K562 (cell line): ENCODE data around the gene TSPYL6. TPM values are rescaled to one million over a fixed set of nuclear protein-coding genes. Genes with fewer than 3 reads are reported as not detected.

Experiments
- DDX20 ChIP-seq: fragments of 450-650 bp; IDR thresholded peaks from 2 replicates; pipeline ENCODE4 v1.6.1; 2016; ENCODE audit warnings: missing genetic modification characterization, low read depth, mild to moderate bottlenecking, missing compliant biosample characterization, moderate library complexity
- GTF2F1 ChIP-seq: IDR thresholded peaks from 2 replicates; pipeline ENCODE4 v1.6.1; 2011; ENCODE audit warnings: low read depth, low read length, improper control_type of control experiment
- HMBOX1 ChIP-seq: sonication (generic); IDR thresholded peaks from 2 replicates; pipeline ENCODE4 v1.6.1; 2016
- JUND ChIP-seq, 2 experiments: IDR thresholded peaks; 2 replicates in 1 of 2; 3 replicates in 1 of 2; pipeline ENCODE4 v1.6.1; 2011; ENCODE audit warnings: borderline replicate concordance in 2 of 2, low read depth in 2 of 2, low read length in 2 of 2, improper control_type of control experiment in 1 of 2, missing biosample characterization in 1 of 2, missing genetic modification characterization in 1 of 2, missing genetic modification reagents in 1 of 2
- PML ChIP-seq: IDR thresholded peaks from 2 replicates; pipeline ENCODE4 v1.6.1; 2012; ENCODE audit warnings: low read length, inconsistent platforms
- TCF7 ChIP-seq: sonication (generic); IDR thresholded peaks from 2 replicates; pipeline ENCODE4 v1.6.1; 2016; ENCODE audit warnings: antibody characterized with exemption, borderline replicate concordance
- TEAD2 ChIP-seq: fragments of 450-650 bp; IDR thresholded peaks from 2 replicates; pipeline ENCODE4 v1.6.1; 2016; ENCODE audit warnings: missing genetic modification characterization, control low read depth, missing compliant biosample characterization
- THAP12 ChIP-seq: fragments of 250-450 bp; sonication (Bioruptor Pico); IDR thresholded peaks from 2 replicates; pipeline ENCODE4 v1.9.0; 2021; ENCODE audit warnings: mild to moderate bottlenecking, inconsistent platforms
- ZBTB2 ChIP-seq: fragments of 450-650 bp; IDR thresholded peaks from 2 replicates; pipeline ENCODE4 v1.6.1; 2016; ENCODE audit warnings: antibody characterized with exemption
- ZEB2 ChIP-seq: fragments of 450-650 bp; IDR thresholded peaks from 2 replicates; pipeline ENCODE4 v1.6.1; 2016
- ZKSCAN8 ChIP-seq: fragments of 200-800 bp; sonication (Bioruptor generic); IDR thresholded peaks from 2 replicates; pipeline ENCODE4 v1.6.1; 2016; ENCODE audit warnings: missing genetic modification characterization, missing compliant biosample characterization
- ZNF124 ChIP-seq: sonication (generic); formaldehyde crosslinking; IDR thresholded peaks from 2 replicates; pipeline ENCODE4 v1.8.1; 2022; ENCODE audit warnings: missing genetic modification reagents
- ZNF318 ChIP-seq, 2 experiments: fragments of 450-650 bp; IDR thresholded peaks; 2 replicates each; pipeline ENCODE4 v1.6.1; 2016; ENCODE audit warnings: mild to moderate bottlenecking in 2 of 2, borderline replicate concordance in 1 of 2, low read depth in 1 of 2, moderate library complexity in 1 of 2
- polyA plus RNA-seq, 8 experiments: library from polyadenylated mRNA; depleted of rRNA in 4 of 8; stranded (reverse) in 5 of 8; unstranded in 3 of 8; fragments of >200 nt; fragmentation: Nextera tagmentation in 2 of 8; fragmentation: Illumina TruSeq in 1 of 8; extraction: Ambion mirVana in 2 of 8; extraction: Trizol in 1 of 8; gene quantifications; 2 replicates each; pipeline versions ENCODE4 v1.2.1 to v1.2.3, GENCODE V29; 2011 to 2014; ENCODE audit warnings: inconsistent platforms in 1 of 8, missing spikeins in 1 of 8
- total RNA-seq, 7 experiments: library from RNA; depleted of rRNA in 6 of 7; stranded (reverse); fragments of >200 nt in 6 of 7; fragmentation: Illumina TruSeq in 2 of 7; extraction: Trizol in 2 of 7; gene quantifications; 2 replicates each; pipeline versions ENCODE4 v1.2.1 to v1.2.3, GENCODE V29; 2011 to 2021; ENCODE audit warnings: low replicate concordance in 1 of 7

TSPYL6 gene
- total and polyA plus RNA-seq, 9 of the 15 experiments (the other 6 are each of a cell fraction or from before 2014, with no cell fraction given), result 1.5 to 10.1 (median 7.6) TPM

- TF ChIP-seq TEAD2 (tag) (no peak), THAP12 (no peak), HMBOX1 (no peak), PML (no peak; the same call in 1 of the 2 replicates), DDX20 (tag) (no peak), TCF7 (no peak), JUND (IDR thresholded peaks at IDR 0.05; ENCODE audit: borderline replicate concordance, low read depth, low read length) (peak; percentile 56; the same call in 1 of the 2 replicates), JUND (tag; IDR thresholded peaks at IDR 0.05; ENCODE audit: borderline replicate concordance, low read depth, low read length) (peak; percentile 73; the same call in 2 of the 3 replicates), GTF2F1 (no peak), ZNF318 (IDR thresholded peaks at IDR 0.05; ENCODE audit: borderline replicate concordance in 1 of 2, low read depth in 1 of 2) (no peak), ZKSCAN8 (CRISPR knock-in tag) (0 out of 2 replicates have a peak, but pooled peaks have one; percentile 43), ZEB2 (peak; percentile 46; the same call in 1 of the 2 replicates), ZBTB2 (no peak), ZNF124 (CRISPR knock-in tag) (no peak)
Observed at GRCh38 chr2:54255230-54256090, 569 bp downstream of the TSPYL6 start (continued).
